OCI-LY3 (cell line): ENCODE measurements around the gene SOHLH2.

Source experiments
- H2AFZ ChIP-seq: fragments of 200-600, 300-600 bp; shearing (Covaris generic); 2 replicates; pipeline ENCODE4 v1.6.0; 2014; ENCODE audit warnings: antibody characterized with exemption, low read depth, low read length
- H3K27ac ChIP-seq: fragments of 200-600, 300-600 bp; sonication (generic); 2 replicates; pipeline ENCODE4 v1.5.1; 2014; ENCODE audit warnings: mild to moderate bottlenecking, low read length, moderate library complexity, mixed read lengths
- H3K27me3 ChIP-seq: fragments of 200-600, 300-600 bp; sonication (generic); 2 replicates; pipeline ENCODE4 v1.6.1; 2014; ENCODE audit warnings: low read depth, low read length, mixed read lengths
- H3K36me3 ChIP-seq: fragments of 200-600, 300-600 bp; sonication (generic); replicated peaks from 2 replicates; pipeline ENCODE3; 2014; ENCODE audit warnings: low read depth, low read length, mixed read lengths
- H3K4me1 ChIP-seq: fragments of 300-600, 200-600 bp; sonication (generic); 2 replicates; pipeline ENCODE4 v1.6.1; 2014; ENCODE audit warnings: low read length, mixed read lengths
- H3K4me2 ChIP-seq: fragments of 200-600, 300-600 bp; sonication (generic); 2 replicates; pipeline ENCODE4 v1.6.1; 2014; ENCODE audit warnings: low read length, mixed read lengths
- H3K4me3 ChIP-seq: fragments of 300-600, 200-600 bp; sonication (generic); 2 replicates; pipeline ENCODE4 v1.5.1; 2014; ENCODE audit warnings: antibody characterized with exemption, mild to moderate bottlenecking, low read length, moderate library complexity
- H3K79me2 ChIP-seq: fragments of 300-600, 200-600 bp; shearing (Covaris generic); 2 replicates; pipeline ENCODE4 v1.6.1; 2014; ENCODE audit warnings: mild to moderate bottlenecking, low read length, mixed read lengths
- H3K9ac ChIP-seq: fragments of 300-600, 200-600 bp; shearing (Covaris generic); 2 replicates; pipeline ENCODE4 v1.6.0; 2014; ENCODE audit warnings: mild to moderate bottlenecking, low read length, moderate library complexity
- H3K9me3 ChIP-seq: fragments of 200-600, 300-600 bp; shearing (Covaris generic); 2 replicates; pipeline ENCODE4 v1.6.1; 2014; ENCODE audit warnings: low read length, mixed read lengths; ENCODE audit not compliant: insufficient read depth
- H4K20me1 ChIP-seq: fragments of 200-600, 300-600 bp; sonication (generic); 2 replicates; pipeline ENCODE4 v1.6.1; 2016; ENCODE audit warnings: low read length, mixed read lengths; ENCODE audit not compliant: insufficient read depth
- CTCF ChIP-seq: fragments of 200-600, 300-600 bp; sonication (generic); IDR thresholded peaks from 2 replicates; pipeline ENCODE4 v1.5.1; 2014; ENCODE audit warnings: antibody characterized with exemption, low read length, low read depth
- EZH2phosphoT487 ChIP-seq: fragments of 200-600 bp; shearing (Covaris generic); IDR thresholded peaks from 2 replicates; pipeline ENCODE4 v1.6.1; 2018; ENCODE audit warnings: antibody characterized with exemption, mixed run types, low read depth

The SOHLH2 gene

GRCh38 chr13:36147330-36147729 is 67.0 kb downstream of the SOHLH2 start:
- H3K4me1 ChIP-seq: no peaks in the 10 kb centered on the region
- H3K9ac ChIP-seq: no peak overlapping the region
- no peaks in the 10 kb centered on the region for H3K27me3 ChIP-seq
- no peaks in the 10 kb centered on the region for H3K36me3 ChIP-seq
- H3K9me3 ChIP-seq: no peaks in the 10 kb centered on the region
- no peaks in the 10 kb centered on the region for H3K79me2 ChIP-seq
- no peaks in the 10 kb centered on the region for H4K20me1 ChIP-seq
- H2AFZ ChIP-seq: no peak overlapping the region
- H3K4me3 ChIP-seq: no peak overlapping the region
- TF ChIP-seq CTCF (no peak), EZH2phosphoT487 (no peak)
- no peak overlapping the region for H3K27ac ChIP-seq
- no peak overlapping the region for H3K4me2 ChIP-seq

GRCh38 chr13:36146511-36147269 is 67.7 kb downstream of the SOHLH2 start:
- Histone ChIP-seq H3K4me1 (no peaks in the 10 kb centered on the region), H3K9ac (no peak overlapping the region), H3K79me2 (no peaks in the 10 kb centered on the region), H3K27me3 (no peaks in the 10 kb centered on the region), H3K27ac (no peak overlapping the region), H3K9me3 (no peaks in the 10 kb centered on the region), H2AFZ (no peak overlapping the region), H3K4me3 (no peak overlapping the region), H3K4me2 (no peak overlapping the region), H4K20me1 (no peaks in the 10 kb centered on the region), H3K36me3 (no peaks in the 10 kb centered on the region)
- TF ChIP-seq CTCF: no peak
- no peak for TF ChIP-seq EZH2phosphoT487

- H3K79me2 ChIP-seq: no peaks in the 10 kb centered on the region
- no peak overlapping the region for H3K27ac ChIP-seq
- no peak overlapping the region for H2AFZ ChIP-seq
- H3K4me3 ChIP-seq: no peak overlapping the region
- no peaks in the 10 kb centered on the region for H3K9me3 ChIP-seq
- no peak for TF ChIP-seq CTCF
- TF ChIP-seq EZH2phosphoT487: no peak
- no peaks in the 10 kb centered on the region for H3K36me3 ChIP-seq
- no peaks in the 10 kb centered on the region for H3K4me1 ChIP-seq
- no peaks in the 10 kb centered on the region for H4K20me1 ChIP-seq
- H3K4me2 ChIP-seq: no peak overlapping the region
- no peak overlapping the region for H3K9ac ChIP-seq
- H3K27me3 ChIP-seq: no peaks in the 10 kb centered on the region
Observed at GRCh38 chr13:36143738-36144137, 70.6 kb downstream of the SOHLH2 start.

GRCh38 chr13:36142735-36143134 is 71.6 kb downstream of the SOHLH2 start:
- Histone ChIP-seq H3K4me3 (no peak overlapping the region), H3K27ac (no peak overlapping the region), H3K36me3 (no peaks in the 10 kb centered on the region), H3K9me3 (no peaks in the 10 kb centered on the region), H3K4me2 (no peak overlapping the region), H3K4me1 (no peaks in the 10 kb centered on the region), H2AFZ (no peak overlapping the region), H4K20me1 (no peaks in the 10 kb centered on the region), H3K27me3 (no peaks in the 10 kb centered on the region), H3K79me2 (no peaks in the 10 kb centered on the region), H3K9ac (no peak overlapping the region)
- TF ChIP-seq EZH2phosphoT487: no peak
- no peak for TF ChIP-seq CTCF
